Panc1 (cell line): Measurements from ENCODE around the gene LRP2. TPM values are rescaled to one million over a fixed set of nuclear protein-coding genes. Genes with fewer than 3 reads are reported as not detected.

Experiments
- ATAC-seq: fragments of 200-7000 bp; cut with Tn5 transposase; 2 replicates; pipeline ENCODE4 v1.9.1; 2020; ENCODE audit warnings: mild to moderate bottlenecking, moderate library complexity
- BruUV-seq: library from RNA; stranded (reverse); fragments of 400-500 nt; replicated peaks from 2 replicates; lab custom pipeline; 2021; lab: Mats Ljungman, UMichigan
- CTCF ChIA-PET: fragments of 300-600 bp; sonication (Branson Sonifier 250); formaldehyde crosslinking; loops from one replicate; lab custom pipeline; 2022; ENCODE audit warnings: antibody characterized with exemption; lab: Charles Lee
- POLR2A ChIA-PET: fragments of 300-600 bp; sonication (Branson Sonifier 250); formaldehyde crosslinking; loops from one replicate; lab custom pipeline; 2022; ENCODE audit warnings: antibody characterized with exemption; lab: Charles Lee
- DNase-seq: peaks from one replicate; pipeline ENCODE4 v3.0.0-alpha.2; 2010; ENCODE audit warnings: low read depth, low spot score
- H3K27ac ChIP-seq: 2 replicates; pipeline ENCODE4 v1.5.1; 2011; ENCODE audit warnings: mild to moderate bottlenecking, low read length, inconsistent platforms
- H3K27me3 ChIP-seq: fragments of 200-500 bp; sonication (Bioruptor generic); 2 replicates; pipeline ENCODE4 v1.6.0; 2014; ENCODE audit warnings: low read length, inconsistent platforms; ENCODE audit not compliant: control insufficient read depth, insufficient read depth
- H3K36me3 ChIP-seq: fragments of 200-500 bp; sonication (Bioruptor generic); 2 replicates; pipeline ENCODE4 v1.5.1; 2014; ENCODE audit warnings: inconsistent platforms, mild to moderate bottlenecking, low read length, moderate library complexity; ENCODE audit not compliant: control insufficient read depth, insufficient read depth
- H3K4me1 ChIP-seq: 2 replicates; pipeline ENCODE4 v1.5.1; 2011; ENCODE audit warnings: inconsistent platforms, mild to moderate bottlenecking, low read length, moderate library complexity; ENCODE audit not compliant: control insufficient read depth, insufficient read depth
- H3K4me3 ChIP-seq, 2 experiments: 2 replicates each; pipeline ENCODE4 v1.5.1; 2011 to 2012; ENCODE audit warnings: low read depth in 2 of 2, low read length in 2 of 2, mild to moderate bottlenecking in 2 of 2, inconsistent platforms in 1 of 2, moderate library complexity in 1 of 2
- H3K9me3 ChIP-seq: fragments of 200-500 bp; sonication (Bioruptor generic); 2 replicates; pipeline ENCODE4 v1.5.1; 2014; ENCODE audit warnings: low read depth, mild to moderate bottlenecking, inconsistent platforms, low read length, moderate library complexity; ENCODE audit not compliant: control insufficient read depth, insufficient read depth
- POLR2AphosphoS5 ChIP-seq: IDR thresholded peaks from 2 replicates; pipeline ENCODE4 v1.6.1; 2012; ENCODE audit warnings: mild to moderate bottlenecking, low read depth, low read length, moderate library complexity
- SIN3A ChIP-seq: IDR thresholded peaks from 2 replicates; pipeline ENCODE4 v1.6.1; 2012; ENCODE audit warnings: low read depth, mild to moderate bottlenecking, low read length, moderate library complexity, borderline replicate concordance; ENCODE audit not compliant: insufficient read depth
- TCF7L2 ChIP-seq: IDR thresholded peaks from 2 replicates; pipeline ENCODE4 v1.6.1; 2011; ENCODE audit warnings: mild to moderate bottlenecking, low read depth, low read length, inconsistent platforms
- in situ Hi-C: cut with HindIII; loops from 2 replicates; pipeline ENCODE4 v1.10.0; 2016; ENCODE audit warnings: low sequenced_read_pairs, low pct_unique_long_range_greater_than_20kb
- intact Hi-C: fragments of 100-400 bp; cut with micrococcal nuclease; formaldehyde crosslinking; loops from one replicate; pipeline ENCODE4 v1.10.0; 2022; ENCODE audit not compliant: unreplicated experiment
- total RNA-seq: library from RNA; stranded (reverse); gene quantifications from one replicate; pipeline ENCODE4 v1.2.1, GENCODE V29; 2021; ENCODE audit not compliant: unreplicated experiment
- TF ChIP-seq, protein P1 (sequence below), 2 experiments: IDR thresholded peaks; 2 replicates each; pipeline ENCODE4 v1.6.1; 2011 to 2012; ENCODE audit warnings: low read depth in 2 of 2, control low read depth in 1 of 2, low read length in 1 of 2, mild to moderate bottlenecking in 1 of 2, moderate library complexity in 1 of 2; ENCODE audit not compliant: insufficient read depth in 1 of 2
- TF ChIP-seq, protein P2 (sequence below): fragments of 450-650 bp; IDR thresholded peaks from 2 replicates; pipeline ENCODE4 v1.5.1; 2017; ENCODE audit warnings: mild to moderate bottlenecking

The LRP2 gene
- total RNA-seq, 1 experiment from 2014 or later: 0.10 TPM

DNA sequence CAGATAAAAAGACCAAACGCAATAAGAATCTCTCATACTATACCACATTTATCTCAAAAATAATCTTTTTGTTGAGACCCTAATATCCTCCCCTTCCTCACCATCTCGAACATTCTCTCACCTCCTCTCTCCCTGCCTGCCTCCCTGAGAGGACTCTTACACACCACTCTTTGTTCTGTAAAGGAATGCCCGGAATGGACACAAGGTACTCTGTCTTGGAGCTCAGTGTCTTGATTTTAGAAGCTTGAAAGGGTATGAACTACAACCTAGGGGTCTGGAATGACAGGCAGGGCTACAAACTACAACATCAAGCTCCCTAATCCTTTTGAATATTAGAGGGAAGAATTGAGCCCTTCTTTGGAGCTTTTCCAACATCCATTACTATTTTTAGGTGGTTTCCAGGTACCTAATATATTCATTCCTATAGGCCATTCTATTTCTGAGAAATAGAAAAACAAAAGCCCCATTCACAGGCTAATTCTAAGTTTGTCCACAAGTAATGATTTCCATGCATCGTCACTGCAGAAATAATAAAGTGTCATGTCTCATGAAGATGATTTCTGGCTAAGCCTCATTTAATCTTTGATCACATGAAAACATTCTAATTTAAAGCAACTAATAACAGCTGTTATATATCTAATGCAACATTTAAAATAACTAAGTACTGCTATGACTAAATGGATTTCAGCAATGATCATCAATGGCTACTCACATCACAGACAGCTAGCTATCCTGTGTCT is 60.6 kb downstream of the LRP2 start:
- ATAC-seq (no peak), DNase-seq (no peak)
- intact Hi-C loops: no loop called here
- no TSS peak for BruUV-seq
- Histone ChIP-seq H3K4me1 (no peaks in the 10 kb centered on the region), H3K36me3 (no peaks in the 10 kb centered on the region), H3K27me3 (peaks cover 4% of the 10 kb centered on the region), H3K4me3 (no peak overlapping the region), H3K27ac (no peak overlapping the region), H3K9me3 (no peaks in the 10 kb centered on the region)
- ChIA-PET CTCF (no interaction called here), POLR2A (interaction anchor here (0.6 kb wide), 1 partner anchor 416 kb away, joined by 8 read pairs; no protein-coding TSS in a partner anchor)
- TF ChIP-seq SIN3A: no peak
- TF ChIP-seq, protein P1, sequence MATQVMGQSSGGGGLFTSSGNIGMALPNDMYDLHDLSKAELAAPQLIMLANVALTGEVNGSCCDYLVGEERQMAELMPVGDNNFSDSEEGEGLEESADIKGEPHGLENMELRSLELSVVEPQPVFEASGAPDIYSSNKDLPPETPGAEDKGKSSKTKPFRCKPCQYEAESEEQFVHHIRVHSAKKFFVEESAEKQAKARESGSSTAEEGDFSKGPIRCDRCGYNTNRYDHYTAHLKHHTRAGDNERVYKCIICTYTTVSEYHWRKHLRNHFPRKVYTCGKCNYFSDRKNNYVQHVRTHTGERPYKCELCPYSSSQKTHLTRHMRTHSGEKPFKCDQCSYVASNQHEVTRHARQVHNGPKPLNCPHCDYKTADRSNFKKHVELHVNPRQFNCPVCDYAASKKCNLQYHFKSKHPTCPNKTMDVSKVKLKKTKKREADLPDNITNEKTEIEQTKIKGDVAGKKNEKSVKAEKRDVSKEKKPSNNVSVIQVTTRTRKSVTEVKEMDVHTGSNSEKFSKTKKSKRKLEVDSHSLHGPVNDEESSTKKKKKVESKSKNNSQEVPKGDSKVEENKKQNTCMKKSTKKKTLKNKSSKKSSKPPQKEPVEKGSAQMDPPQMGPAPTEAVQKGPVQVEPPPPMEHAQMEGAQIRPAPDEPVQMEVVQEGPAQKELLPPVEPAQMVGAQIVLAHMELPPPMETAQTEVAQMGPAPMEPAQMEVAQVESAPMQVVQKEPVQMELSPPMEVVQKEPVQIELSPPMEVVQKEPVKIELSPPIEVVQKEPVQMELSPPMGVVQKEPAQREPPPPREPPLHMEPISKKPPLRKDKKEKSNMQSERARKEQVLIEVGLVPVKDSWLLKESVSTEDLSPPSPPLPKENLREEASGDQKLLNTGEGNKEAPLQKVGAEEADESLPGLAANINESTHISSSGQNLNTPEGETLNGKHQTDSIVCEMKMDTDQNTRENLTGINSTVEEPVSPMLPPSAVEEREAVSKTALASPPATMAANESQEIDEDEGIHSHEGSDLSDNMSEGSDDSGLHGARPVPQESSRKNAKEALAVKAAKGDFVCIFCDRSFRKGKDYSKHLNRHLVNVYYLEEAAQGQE (IDR thresholded peaks at IDR 0.05; ENCODE audit: insufficient read depth in 1 of 2, low read depth in 2 of 2, low read length in 1 of 2): no peak
- no peak for TF ChIP-seq TCF7L2
- TF ChIP-seq POLR2AphosphoS5: no peak
- TF ChIP-seq, protein P2, sequence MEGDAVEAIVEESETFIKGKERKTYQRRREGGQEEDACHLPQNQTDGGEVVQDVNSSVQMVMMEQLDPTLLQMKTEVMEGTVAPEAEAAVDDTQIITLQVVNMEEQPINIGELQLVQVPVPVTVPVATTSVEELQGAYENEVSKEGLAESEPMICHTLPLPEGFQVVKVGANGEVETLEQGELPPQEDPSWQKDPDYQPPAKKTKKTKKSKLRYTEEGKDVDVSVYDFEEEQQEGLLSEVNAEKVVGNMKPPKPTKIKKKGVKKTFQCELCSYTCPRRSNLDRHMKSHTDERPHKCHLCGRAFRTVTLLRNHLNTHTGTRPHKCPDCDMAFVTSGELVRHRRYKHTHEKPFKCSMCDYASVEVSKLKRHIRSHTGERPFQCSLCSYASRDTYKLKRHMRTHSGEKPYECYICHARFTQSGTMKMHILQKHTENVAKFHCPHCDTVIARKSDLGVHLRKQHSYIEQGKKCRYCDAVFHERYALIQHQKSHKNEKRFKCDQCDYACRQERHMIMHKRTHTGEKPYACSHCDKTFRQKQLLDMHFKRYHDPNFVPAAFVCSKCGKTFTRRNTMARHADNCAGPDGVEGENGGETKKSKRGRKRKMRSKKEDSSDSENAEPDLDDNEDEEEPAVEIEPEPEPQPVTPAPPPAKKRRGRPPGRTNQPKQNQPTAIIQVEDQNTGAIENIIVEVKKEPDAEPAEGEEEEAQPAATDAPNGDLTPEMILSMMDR: no peak
- in situ Hi-C loops: no loop called here

DNA sequence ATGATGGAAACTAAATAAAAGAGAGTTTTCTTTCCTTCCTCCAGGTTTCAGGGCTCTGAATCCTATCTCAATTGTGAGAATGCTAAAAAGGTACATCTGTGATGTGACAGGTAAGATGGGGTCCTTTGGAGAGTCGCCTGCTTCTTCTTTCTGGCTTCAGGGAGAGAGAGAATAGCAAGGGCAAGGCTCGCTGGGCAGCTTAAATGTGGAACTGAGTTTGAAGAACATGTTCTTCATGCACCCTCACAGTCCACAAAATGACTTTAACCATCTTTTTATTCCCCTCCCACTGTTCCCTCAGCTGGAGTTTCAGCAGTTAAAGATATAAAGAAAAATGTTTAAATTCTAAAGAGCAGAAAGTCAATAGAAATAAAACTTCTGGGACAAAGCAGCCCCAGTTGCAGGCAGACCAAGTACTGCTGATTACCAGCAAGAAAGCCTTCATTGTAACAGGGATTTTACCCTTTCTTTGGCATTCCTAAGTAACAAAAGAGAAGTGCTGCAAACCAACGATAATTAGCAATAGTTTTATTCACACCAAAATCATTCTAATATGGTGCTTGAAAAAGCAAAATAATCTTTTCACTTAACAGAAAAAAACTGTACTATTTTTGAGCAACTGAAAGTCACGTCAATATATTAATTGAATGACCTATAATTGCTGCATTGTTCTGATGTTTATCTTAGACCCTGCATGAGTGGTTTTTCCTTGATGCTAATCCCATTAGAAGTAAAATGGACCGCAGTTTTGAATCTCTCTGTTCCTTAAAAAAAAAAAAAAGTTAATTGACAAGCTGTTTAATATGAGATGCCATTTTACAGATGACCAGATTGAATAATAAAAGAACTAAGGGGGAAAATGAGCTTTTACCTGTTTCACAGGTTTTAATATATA is 61.5 kb downstream of the LRP2 start:
- in situ Hi-C loops (no loop called here), intact Hi-C loops (no loop called here)
- H3K27me3 ChIP-seq: peaks cover 4% of the 10 kb centered on the region
- H3K36me3 ChIP-seq: no peaks in the 10 kb centered on the region
- no peak for TF ChIP-seq POLR2AphosphoS5
- TF ChIP-seq TCF7L2: no peak
- TF ChIP-seq, protein P2: no peak
- TF ChIP-seq, protein P1 (IDR thresholded peaks at IDR 0.05; ENCODE audit: insufficient read depth in 1 of 2, low read depth in 2 of 2, low read length in 1 of 2): no peak
- TF ChIP-seq SIN3A: no peak
- H3K4me3 ChIP-seq: no peak overlapping the region
- DNase-seq: no peak
- ATAC-seq: no peak
- no TSS peak for BruUV-seq
- CTCF ChIA-PET: no interaction called here
- POLR2A ChIA-PET: interaction anchor here (0.6 kb wide), 1 partner anchor 415 kb away, joined by 8 read pairs; no protein-coding TSS in a partner anchor
- H3K27ac ChIP-seq: no peak overlapping the region
- H3K4me1 ChIP-seq: no peaks in the 10 kb centered on the region
- H3K9me3 ChIP-seq: no peaks in the 10 kb centered on the region
